ENCODE measurements around the gene ARHGAP6.
"Not testable (repeated sequence)": the region's sequence is repeated elsewhere in the genome, so short reads cannot be mapped to it uniquely, and the experiment has no call there.

Gene ARHGAP6

DNA sequence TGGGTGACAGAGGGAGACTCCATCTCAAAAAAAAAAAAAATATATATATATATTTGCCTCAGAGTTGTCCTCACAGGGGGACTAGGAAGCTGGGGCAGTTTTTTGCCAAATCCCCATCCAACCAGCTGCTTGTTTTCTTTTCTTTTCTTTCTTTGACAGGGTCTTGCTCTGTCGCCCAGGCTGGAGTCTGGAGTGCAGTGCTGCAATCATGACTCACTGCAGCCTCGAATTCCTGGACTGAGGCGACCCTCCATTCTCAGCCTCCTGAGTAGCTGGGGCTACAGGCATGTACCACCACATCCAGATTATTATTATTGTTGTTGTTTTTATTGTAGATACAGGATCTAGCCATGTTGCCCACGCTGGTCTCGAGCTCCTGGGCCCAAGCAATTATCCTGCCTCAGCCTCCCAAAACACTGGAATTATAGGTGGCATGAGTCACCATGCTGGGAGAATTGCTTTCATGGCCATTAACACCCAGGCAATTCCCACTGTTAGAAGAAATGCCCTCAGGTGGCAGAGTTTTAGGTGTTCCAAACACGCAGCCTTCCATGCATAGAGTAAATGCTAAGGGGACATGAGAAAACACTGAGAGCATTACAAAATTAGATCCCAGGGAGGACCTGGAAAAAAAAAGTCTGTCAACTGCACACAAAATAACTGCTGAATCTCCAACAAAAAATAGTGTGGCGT is 98.0 kb downstream of the ARHGAP6 start:
- no peak for DNase-seq

DNA sequence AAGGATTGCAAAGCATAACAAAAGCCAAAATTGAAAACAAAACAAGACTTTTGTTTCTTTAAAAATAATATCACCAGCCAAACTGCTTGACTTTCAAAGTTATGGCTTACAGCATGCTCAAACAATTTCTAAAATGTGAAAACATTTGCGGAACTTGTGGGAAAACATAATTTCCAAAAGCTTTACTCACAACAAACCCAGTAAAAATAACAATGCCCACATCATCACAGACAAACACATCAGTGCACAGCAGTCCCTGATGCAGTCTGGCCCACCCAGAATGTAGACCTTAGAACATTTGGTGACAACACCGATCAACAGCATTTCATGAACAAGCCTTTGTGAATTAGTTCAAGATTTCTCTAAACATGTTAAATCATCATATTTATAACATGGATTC is 98.9 kb downstream of the ARHGAP6 start:
- DNase-seq, result no peak

DNA sequence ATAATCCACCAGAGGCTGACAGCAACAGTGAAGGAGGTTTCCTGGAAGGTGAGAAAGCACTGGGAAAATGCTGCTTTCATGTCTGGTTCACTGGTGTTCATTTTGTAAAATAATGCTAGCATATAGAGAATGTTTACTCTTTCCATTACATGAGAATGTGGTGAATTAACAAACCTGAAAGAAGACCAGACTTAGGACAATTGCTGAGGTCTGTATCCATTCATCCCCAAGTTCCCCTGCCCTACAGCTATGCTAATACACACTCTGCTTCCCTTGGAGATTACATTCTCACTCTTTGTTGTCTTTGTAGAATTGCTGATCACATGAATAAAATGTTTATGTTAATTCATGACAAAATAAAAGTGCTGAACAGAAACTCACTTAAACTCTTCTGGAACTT is 99.5 kb downstream of the ARHGAP6 start:
- DNase-seq, result no peak

DNA sequence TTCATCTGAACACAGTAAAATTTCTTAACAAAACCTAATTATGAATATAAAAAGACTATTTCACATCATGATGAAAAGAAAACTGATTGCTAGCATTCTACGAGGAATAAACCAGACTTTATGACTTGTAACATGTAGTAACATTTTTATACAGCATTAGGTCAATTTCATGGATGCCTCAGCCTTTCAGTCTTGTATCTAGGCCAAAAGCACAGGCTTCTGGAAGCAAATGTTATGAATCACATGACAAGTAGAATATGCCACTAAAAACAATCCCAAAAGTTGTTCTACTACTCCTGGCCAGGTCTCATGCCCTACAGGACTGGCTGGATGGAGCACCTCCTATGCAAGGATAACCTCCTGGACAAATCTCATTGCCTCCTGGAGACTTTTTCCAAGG is 101.2 kb downstream of the ARHGAP6 start:
- DNase-seq, result no peak

DNA sequence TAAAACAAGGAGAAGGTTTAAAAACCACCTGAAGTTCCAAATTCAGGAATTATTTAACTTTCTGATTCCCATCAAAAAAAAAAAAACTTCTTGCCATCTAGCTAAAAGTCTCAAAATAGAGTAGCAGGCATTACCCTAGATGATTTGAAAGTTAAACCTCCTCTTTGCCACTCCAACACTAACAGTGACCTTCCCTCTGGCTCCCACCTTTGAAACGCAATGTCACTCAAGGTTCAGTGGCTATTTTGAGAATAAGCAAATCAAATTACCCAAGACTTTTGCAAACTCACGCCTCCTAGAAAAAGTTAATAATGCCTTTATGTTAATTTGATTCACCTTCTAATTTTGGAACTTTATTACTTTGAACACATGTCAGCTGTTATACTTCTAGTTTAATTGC is 103.2 kb downstream of the ARHGAP6 start:
- no peak for DNase-seq

DNA sequence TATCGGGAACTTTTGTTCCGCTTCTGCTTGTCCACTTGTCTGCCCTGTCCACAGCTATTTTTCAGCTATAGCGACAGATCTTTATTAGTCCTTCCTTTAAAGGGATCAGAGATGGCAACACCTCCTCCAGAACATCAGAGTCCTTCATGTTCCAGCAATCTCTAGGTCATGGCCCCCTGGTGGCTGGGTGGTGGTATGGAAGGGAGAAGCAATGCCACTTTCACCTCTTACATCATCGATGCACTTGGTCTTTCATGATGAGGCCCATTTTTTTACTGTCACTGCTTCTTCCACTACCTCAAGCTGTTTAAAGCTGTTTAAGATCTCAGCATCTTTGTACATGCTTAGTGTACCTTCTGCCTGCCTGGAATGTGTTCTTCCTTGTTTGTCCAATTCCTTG is 106.7 kb downstream of the ARHGAP6 start:
- peak; percentile 26 for DNase-seq

DNA sequence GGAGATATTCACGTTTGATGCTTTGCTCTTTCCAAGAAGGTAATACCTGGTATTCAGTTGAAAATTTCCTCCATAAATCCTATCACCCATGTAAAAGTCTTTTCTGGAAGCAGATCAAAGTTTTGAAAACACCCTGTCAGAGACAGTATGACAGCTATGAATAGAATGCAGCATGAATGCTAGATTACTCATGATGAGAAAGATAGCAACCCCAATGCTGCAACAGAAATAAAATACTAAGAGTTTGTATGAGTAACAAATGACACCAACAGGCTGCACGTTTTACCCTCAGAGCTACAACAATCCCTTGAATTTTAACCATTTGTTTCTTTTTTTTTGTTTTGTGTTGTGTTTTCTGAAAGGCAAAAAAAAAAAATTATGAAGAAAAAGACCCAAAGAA is 108.6 kb downstream of the ARHGAP6 start:
- DNase-seq, result no peak

DNA sequence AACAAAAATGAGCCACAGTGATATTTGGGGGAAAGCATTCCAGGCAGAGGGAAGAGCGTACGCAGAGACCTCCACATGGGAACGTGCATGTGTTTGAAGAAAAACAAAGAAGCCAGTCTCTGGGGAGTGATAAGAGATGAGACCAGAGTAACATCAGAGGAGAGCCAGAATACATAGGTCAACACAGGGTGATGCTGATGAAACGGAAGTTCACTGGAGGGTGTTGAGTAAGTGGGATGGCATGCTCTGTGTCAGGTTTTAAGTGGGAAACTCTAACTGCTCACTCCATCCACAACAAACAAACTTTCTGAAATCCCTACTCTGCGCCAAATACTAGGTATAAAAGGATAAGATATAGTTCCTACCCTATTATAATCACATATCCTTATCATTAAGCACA is 110.0 kb downstream of the ARHGAP6 start:
- no peak for DNase-seq

DNA sequence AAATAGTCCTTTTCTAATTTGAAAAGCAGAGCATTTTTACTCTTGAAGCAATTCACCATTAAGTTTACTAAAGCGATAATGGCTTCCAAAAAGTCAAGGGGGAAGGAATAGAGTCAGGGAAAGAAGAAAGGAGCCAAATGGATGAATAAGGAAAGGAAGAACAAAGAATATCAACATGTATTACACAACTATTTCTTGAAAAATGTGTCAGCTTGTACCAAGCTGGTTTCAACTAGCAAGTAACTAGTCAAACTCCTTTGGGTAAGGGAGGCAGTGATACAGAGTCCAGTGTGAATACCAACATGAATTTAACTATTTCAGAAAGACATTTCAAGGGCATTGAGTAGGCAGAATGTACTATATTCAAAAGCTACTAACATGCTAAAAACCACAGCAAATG is 112.1 kb downstream of the ARHGAP6 start:
- DNase-seq, result no peak

DNA sequence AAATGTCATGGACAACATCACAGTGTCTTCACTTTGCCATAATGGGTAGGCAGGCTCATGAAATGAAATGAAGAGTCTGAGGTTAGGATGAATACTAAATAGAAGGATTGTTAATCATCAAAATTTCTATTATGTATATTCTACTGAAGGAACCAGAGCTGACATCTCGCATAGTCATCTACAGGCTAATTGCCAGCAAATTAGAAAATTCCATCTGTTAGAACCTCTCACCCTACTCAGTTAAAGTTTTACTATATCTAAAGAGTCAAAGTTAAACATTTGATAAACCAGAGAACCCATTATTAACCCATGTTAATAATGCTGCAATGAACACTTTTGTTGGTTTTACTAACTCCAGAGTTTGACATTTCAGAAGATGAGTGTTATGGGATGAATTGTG is 114.6 kb downstream of the ARHGAP6 start:
- no peak for DNase-seq

DNA sequence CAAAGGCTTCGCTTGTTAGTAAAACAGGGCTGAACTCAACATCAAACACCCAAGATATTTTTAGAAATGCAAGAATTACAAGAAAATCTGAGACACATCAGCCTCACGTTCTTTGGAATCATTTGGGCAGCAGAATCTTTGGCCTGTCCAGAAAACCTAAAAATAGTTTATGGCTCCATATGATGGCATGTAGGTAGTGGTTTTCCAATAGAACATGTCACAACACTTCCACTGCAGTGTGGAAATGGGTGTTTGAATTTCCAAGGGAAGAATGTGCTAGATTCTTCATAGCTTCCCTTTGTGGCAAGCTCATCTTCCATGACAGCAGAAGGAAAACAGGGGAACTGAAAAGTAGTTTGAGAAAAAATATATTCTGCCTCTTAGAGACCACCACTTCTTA is 118.8 kb downstream of the ARHGAP6 start:
- DNase-seq, result no peak

DNA sequence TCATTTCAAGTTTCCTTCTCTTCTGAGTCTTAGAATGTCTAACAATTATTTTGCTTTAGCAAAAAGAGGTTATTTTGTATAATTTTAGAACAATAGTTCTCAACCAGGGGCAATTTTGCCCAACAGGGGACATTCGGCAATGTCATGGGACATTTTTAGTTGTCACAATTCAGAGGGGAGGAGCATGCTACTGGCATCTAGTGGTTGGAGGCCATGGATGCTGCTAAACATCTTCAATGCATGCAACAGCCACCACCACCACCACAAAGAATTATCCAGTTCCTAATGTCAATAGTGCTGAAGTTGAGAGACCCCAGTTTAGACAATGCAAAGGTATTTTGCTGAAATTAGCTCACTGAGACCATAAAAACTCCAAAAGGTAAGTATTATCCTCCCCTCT is 122.5 kb downstream of the ARHGAP6 start:
- DNase-seq, result no peak

DNA sequence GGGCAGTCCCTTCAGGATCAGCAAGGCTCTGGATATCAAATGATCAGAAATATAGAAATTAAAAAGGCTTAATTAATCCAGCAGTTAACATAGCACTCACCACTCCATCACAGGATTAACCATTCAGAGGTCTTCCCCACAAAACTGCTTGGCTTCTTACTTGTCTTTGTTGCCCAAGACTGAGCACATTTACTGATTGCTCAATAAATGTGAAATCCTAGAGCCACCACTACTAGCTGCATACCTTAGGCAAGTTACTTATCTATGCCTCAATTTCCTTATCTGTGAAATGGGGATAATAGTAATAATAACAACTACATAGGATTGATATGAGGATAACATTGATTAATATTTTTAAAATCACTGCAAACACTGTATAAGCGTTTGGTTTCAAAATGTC is 124.2 kb downstream of the ARHGAP6 start:
- DNase-seq, result no peak

DNA sequence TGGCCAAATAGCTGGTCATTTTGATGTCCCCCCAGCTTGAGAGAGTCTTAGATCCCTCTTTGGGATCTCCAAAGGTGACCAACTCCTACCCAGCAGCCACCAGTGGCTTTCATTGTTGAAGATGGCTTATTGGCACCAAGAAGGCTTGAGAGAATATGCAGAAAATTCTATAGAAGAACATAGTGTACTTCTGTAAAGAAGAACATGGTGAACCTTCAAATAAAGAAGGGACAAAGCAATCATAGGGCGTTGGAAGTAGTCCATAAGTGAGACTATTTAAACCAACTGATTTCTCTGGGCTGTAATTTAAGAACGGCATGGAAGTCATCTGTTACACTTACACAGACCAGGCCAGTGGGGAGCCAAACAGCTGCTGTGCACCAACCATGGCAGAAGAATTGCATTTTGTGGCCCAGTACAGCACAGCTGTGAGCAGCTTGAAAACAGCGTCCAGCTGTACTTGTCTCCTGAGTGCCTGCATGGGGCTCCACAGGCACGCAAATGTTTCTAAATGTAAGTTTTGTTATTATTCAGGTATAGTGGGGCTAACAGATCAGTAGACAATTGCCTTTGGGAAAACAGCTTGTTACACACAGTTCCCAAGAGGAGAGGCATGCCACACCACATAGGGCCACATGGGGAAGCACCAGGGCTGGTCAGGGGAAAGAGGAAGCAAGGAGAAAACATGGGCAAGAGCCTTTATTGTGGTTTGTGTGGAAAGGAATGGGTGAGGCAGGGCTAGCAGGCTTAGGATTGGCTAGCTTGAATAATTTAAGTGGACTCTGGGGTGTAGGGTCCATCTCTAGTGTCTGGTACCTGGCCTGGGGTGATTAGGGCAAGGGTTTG is 125.0 kb downstream of the ARHGAP6 start:
- no peak for DNase-seq

DNA sequence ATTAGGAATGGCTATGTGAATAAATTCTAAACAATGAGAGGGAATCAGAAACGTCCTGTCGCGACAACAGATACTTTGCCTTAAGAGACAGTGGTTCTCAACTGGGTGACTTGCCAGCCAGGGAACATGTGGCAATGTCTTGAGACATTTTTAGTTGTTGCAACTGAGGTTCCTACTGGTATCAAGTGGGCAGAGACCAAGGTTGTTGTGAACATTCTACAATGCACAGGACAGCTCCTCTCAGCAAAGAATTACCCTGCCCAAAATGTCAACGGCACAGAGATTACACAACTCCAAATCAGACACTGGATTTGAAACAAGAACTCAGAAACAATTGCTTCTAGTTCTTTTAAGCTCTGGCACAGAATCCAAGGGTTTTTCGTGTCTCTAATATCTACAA is 128.6 kb downstream of the ARHGAP6 start:
- no peak for DNase-seq

DNA sequence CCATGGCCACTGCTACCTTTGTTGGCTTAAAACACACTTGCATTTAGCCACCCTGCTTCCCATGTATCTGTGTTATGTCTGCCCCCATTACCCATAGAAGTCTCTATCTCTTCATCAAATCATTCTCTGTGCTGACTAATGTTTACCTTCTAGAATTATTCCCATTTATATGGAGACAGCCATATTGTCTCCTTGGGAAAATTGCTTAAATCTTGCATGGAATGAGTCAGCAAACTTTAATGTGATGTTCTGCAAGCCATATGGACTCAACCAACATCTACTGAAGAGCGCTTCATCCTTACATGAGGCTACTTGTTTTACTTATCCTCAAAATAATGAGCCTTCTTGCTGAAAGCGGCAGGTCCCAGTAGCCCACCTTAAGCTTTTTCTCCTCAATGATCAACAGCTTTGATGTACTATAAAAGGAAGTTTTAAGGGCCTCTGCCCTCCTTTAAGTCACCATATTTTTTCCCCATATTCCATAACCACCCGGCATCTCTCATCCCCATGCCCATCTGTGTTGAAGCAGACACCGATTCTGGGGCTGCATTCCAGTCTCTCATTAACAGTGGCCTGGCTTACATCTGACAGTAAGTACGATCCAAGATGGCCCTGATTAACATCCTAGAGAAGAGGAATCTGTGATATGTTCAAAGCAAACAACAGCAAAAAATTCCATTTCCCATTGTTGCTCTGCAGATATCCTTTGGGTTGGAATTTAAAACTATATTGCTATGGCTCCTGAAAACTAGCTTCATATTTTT is 130.4 kb downstream of the ARHGAP6 start:
- no peak for DNase-seq

DNA sequence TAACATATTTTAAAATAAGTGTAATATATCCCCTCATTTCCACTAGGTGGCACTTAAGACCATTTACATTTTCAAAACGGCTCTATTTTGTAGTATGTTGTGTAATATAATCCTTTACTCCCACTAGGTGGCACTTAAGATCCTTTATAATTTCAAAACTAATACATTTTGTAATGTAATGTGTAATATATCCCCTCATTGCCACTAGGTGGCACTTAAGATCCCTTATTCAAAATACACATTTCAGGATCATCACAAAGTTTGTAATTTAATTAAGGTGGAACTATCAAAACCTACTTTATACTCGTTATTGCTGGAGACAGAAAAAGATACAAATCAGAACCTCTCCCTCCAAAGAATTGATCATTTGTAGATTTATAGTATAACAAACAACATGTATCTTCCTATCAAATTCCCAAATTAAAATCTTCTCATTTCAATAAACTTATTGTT is 132.5 kb downstream of the ARHGAP6 start:
- peak; percentile 70 for DNase-seq

DNA sequence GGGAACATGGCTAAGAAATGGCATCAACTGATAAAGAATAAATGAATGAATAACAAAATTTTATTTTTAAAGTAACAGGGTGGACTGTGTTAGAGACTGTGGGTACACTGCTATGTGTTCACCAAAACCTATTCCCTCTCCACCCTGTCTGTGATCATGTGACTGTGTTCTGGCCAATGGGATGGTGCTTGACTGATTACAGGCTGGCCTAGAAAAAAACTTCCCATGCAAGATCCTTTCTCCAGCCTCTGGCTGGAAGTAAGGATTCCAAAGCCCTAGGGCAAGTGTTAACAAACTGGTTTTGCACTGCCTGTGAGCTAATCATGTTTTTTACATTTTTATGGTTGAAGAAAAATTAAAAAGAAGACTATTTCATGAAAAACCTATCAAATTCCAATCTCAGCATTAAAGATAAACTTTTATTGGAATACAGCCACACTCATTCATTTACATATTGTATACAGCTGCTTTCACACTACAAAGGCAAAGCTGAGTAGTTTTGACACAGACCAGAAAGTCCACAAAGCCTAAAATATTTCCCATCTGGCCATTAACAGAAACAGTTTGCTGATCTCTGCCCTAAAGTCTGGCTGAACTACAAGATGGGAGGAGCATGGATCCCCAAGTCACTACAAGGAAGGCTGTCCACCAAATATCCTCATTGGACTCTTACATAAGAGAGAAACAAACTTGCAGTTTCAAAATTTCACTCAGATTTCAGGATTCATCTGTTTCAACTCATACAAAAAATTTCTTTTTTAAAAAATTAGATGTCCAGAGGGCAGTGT is 133.2 kb downstream of the ARHGAP6 start:
- no peak for DNase-seq

DNA sequence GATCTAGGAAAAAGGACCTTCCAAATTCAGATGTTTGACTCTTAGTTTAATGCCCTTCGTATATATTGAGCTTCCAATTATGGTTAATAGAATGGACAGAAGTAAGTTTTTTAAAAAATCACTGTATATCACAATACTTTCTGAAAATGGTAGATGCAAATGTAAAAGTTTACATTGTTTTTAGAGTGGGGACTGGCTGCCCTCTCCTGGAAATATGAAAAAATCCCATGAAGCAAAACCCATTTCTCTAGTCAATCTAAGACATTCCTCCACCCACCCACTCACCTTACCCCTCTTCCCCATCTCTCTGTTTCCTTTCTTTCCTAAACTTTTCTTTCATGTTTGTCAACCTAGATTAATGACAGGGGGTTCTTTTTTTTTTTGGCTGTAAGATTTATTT is 134.5 kb downstream of the ARHGAP6 start:
- DNase-seq, result no peak

DNA sequence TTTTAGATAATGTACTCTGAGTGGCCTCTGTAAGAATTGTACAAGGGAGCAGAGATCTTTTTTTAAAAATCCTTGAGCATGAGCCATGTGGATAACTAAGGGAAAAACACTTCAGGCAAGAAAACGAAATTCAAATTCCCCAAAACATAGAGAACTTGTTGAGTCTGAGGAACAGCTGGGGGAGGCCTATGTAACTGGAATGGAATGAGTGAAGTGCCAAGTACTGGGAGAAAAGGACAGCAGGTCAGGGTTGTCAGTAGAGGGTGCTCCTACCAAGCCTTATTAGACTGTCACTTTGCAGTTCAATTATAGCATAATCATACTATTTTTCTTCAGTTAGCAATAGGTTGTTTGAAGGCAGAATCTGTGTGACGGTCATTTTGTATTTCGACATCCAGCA is 135.1 kb downstream of the ARHGAP6 start:
- DNase-seq, result no peak

DNA sequence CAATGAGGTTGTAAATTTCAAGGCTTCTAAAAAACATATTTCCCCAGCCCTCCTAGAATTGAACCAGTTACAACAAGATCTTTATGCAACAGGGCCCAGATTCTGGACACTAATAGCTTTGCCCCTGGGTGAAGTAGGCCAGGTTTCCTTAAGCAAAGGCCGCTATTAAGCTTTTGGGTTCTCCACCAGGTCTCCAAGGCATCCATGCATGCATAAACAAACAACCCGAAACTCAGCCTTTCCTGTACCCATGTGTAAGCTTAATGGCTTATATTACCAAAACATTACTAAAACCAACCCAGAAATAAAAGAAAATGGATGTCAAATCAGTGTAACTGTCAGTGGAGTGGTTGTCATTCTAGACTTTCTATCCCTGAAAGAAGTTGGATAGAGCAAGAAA is 137.1 kb downstream of the ARHGAP6 start:
- DNase-seq, result no peak

DNA sequence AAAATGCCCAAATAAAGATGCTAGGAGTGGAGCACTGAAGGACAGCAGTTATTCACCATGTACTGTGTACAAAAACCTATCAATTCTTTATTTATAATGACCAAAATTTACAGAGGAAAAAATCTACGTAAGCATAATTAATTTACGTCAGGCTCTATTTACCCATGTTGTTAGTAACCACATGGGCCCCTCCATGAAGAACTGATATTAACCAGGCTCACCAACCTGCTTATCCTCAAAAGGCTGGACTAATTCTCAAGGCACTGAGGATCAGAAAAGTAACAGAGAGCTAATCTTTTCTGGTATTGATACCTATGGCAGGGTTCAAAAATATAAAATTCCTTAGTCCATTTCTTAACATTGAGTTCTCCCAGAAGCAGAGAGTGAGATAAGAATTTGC is 140.0 kb downstream of the ARHGAP6 start:
- no peak for DNase-seq

DNA sequence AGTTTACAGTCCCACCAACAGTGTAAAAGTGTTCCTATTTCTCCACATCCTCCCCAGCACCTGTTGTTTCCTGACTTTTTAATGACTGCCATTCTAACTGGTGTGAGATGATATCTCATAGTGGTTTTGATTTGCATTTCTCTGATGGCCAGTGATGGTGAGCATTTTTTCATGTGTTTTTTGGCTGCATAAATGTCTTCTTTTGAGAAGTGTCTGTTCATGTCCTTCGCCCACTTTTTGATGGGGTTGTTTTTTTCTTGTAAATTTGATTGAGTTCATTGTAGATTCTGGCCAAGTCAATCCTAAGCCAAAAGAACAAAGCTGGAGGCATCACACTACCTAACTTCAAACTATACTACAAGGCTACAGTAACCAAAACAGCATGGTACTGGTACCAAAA is 146.5 kb downstream of the ARHGAP6 start:
- DNase-seq, result not testable (repeated sequence)
